Caco-2 (cell line): Measurements from ENCODE around the gene DCAF17. TPM values are rescaled to one million over a fixed set of nuclear protein-coding genes. Genes with fewer than 3 reads are reported as not detected.

Source experiments
- BruUV-seq: library from RNA; stranded (reverse); fragments of 400-500 nt; replicated peaks from 2 replicates; lab custom pipeline; 2021; lab: Mats Ljungman, UMichigan
- CTCF ChIA-PET: fragments of 300-600 bp; sonication (Branson Sonifier 250); formaldehyde crosslinking; loops from one replicate; lab custom pipeline; 2022; ENCODE audit warnings: antibody characterized with exemption; lab: Charles Lee
- POLR2A ChIA-PET: fragments of 300-600 bp; sonication (Branson Sonifier 250); formaldehyde crosslinking; loops from one replicate; lab custom pipeline; 2022; ENCODE audit warnings: antibody characterized with exemption; lab: Charles Lee
- DNase-seq, 2 experiments: peaks; one replicate each; pipeline versions ENCODE4 v3.0.0 to v3.0.0-alpha.2; 2020 to 2022
- H3K27me3 ChIP-seq: replicated peaks from 2 replicates; pipeline ENCODE4 v1.6.0; 2011; ENCODE audit warnings: low read length; ENCODE audit not compliant: control insufficient read depth, insufficient read depth
- H3K36me3 ChIP-seq: 2 replicates; pipeline ENCODE4 v1.5.1; 2011; ENCODE audit warnings: low read length; ENCODE audit not compliant: control insufficient read depth, insufficient read depth
- H3K4me1 ChIP-seq: fragments of 250-450 bp; sonication (Bioruptor Pico); 2 replicates; pipeline ENCODE4 v1.5.1; 2020; ENCODE audit warnings: mild to moderate bottlenecking
- H3K4me3 ChIP-seq: 2 replicates; pipeline ENCODE4 v1.5.1; 2011; ENCODE audit warnings: low read depth, mild to moderate bottlenecking, control low read depth, low read length
- H3K9me3 ChIP-seq: fragments of 250-450 bp; sonication (Bioruptor Pico); 2 replicates; pipeline ENCODE4 v1.5.1; 2020; ENCODE audit warnings: mild to moderate bottlenecking, moderate library complexity
- H3K27ac Mint-ChIP-seq: one replicate; pipeline ENCODE4 v1.8.0; 2022; ENCODE audit warnings: mixed read lengths; ENCODE audit not compliant: unreplicated experiment
- H3K27me3 Mint-ChIP-seq: one replicate; pipeline ENCODE4 v1.8.0; 2022; ENCODE audit warnings: mixed read lengths; ENCODE audit not compliant: insufficient read depth, unreplicated experiment
- H3K36me3 Mint-ChIP-seq: one replicate; pipeline ENCODE4 v1.8.0; 2022; ENCODE audit warnings: mild to moderate bottlenecking, mixed read lengths; ENCODE audit not compliant: insufficient read depth, unreplicated experiment
- H3K4me1 Mint-ChIP-seq: one replicate; pipeline ENCODE4 v1.8.0; 2022; ENCODE audit warnings: low read depth, mixed read lengths; ENCODE audit not compliant: unreplicated experiment
- H3K4me3 Mint-ChIP-seq: one replicate; pipeline ENCODE4 v1.8.0; 2022; ENCODE audit warnings: mild to moderate bottlenecking, moderate library complexity, mixed read lengths; ENCODE audit not compliant: unreplicated experiment
- H3K9me3 Mint-ChIP-seq: one replicate; pipeline ENCODE4 v1.8.0; 2022; ENCODE audit warnings: mixed read lengths; ENCODE audit not compliant: unreplicated experiment
- CTCF ChIP-seq, 2 experiments: fragments of 200-600 bp in 1 of 2; IDR thresholded peaks; 1 replicate in 1 of 2; 2 replicates in 1 of 2; pipeline versions ENCODE4 v1.5.1 to v1.8.0; 2011 to 2022; ENCODE audit warnings: antibody characterized with exemption in 1 of 2, control low read depth in 1 of 2, inconsistent platforms in 1 of 2, low read depth in 1 of 2, low read length in 1 of 2, mild to moderate bottlenecking in 1 of 2, moderate library complexity in 1 of 2; ENCODE audit not compliant: insufficient read depth in 1 of 2, severe bottlenecking in 1 of 2, unreplicated experiment in 1 of 2
- intact Hi-C: fragments of 100-400 bp; cut with micrococcal nuclease; formaldehyde crosslinking; loops from one replicate; pipeline ENCODE4 v1.10.0; 2022; ENCODE audit not compliant: unreplicated experiment
- total RNA-seq: library from RNA; stranded (reverse); gene quantifications from 2 replicates; pipeline ENCODE4 v1.2.3, GENCODE V29; 2022

The DCAF17 gene
- total RNA-seq, 1 experiment from 2014 or later: 22.7 TPM

- TF ChIP-seq CTCF (IDR thresholded peaks at IDR 0.05; ENCODE audit: insufficient read depth in 1 of 2, low read depth in 1 of 2, low read length in 1 of 2, severe bottlenecking in 1 of 2, unreplicated experiment in 1 of 2): no peak
- H3K4me3 Mint-ChIP-seq: no peak overlapping the region
- H3K27ac Mint-ChIP-seq: no peak overlapping the region
- no peaks in the 10 kb centered on the region for H3K36me3 ChIP-seq
- ChIA-PET POLR2A (no interaction called here), CTCF (no interaction called here)
- H3K9me3 Mint-ChIP-seq: no peaks in the 10 kb centered on the region
- no peaks in the 10 kb centered on the region; the same call in 1 of the 2 replicates for H3K4me1 ChIP-seq
- no peaks in the 10 kb centered on the region for H3K9me3 ChIP-seq
- H3K27me3 Mint-ChIP-seq: no peaks in the 10 kb centered on the region
- H3K4me1 Mint-ChIP-seq: peaks cover 9% of the 10 kb centered on the region
- BruUV-seq: no TSS peak
- intact Hi-C loops: no loop called here
- no peak overlapping the region for H3K4me3 ChIP-seq
- no peaks in the 10 kb centered on the region for H3K36me3 Mint-ChIP-seq
- H3K27me3 ChIP-seq: no peaks in the 10 kb centered on the region
- DNase-seq: no peak
These were observed 78.7 kb downstream of the DCAF17 start for GRCh38 chr2:171512683-171513195.

GRCh38 chr2:171513719-171514160 is 79.7 kb downstream of the DCAF17 start:
- H3K9me3 Mint-ChIP-seq: no peaks in the 10 kb centered on the region
- intact Hi-C loops: no loop called here
- ChIA-PET POLR2A (no interaction called here), CTCF (no interaction called here)
- H3K27me3 Mint-ChIP-seq: no peaks in the 10 kb centered on the region
- H3K27me3 ChIP-seq: no peaks in the 10 kb centered on the region
- no peaks in the 10 kb centered on the region; the same call in 1 of the 2 replicates for H3K4me1 ChIP-seq
- no peaks in the 10 kb centered on the region for H3K36me3 ChIP-seq
- no peak overlapping the region for H3K4me3 Mint-ChIP-seq
- H3K27ac Mint-ChIP-seq: peak overlapping the region; percentile 8
- no TSS peak for BruUV-seq
- H3K36me3 Mint-ChIP-seq: no peaks in the 10 kb centered on the region
- TF ChIP-seq CTCF (IDR thresholded peaks at IDR 0.05; ENCODE audit: insufficient read depth in 1 of 2, low read depth in 1 of 2, low read length in 1 of 2, severe bottlenecking in 1 of 2, unreplicated experiment in 1 of 2): no peak
- H3K4me1 Mint-ChIP-seq: peaks cover 9% of the 10 kb centered on the region
- H3K9me3 ChIP-seq: no peaks in the 10 kb centered on the region
- DNase-seq: peak; percentile 43 to 46
- H3K4me3 ChIP-seq: no peak overlapping the region

- no peaks in the 10 kb centered on the region for H3K36me3 ChIP-seq
- Mint-ChIP-seq H3K9me3 (no peaks in the 10 kb centered on the region), H3K36me3 (no peaks in the 10 kb centered on the region), H3K27ac (no peak overlapping the region), H3K4me3 (no peak overlapping the region), H3K4me1 (peaks cover 9% of the 10 kb centered on the region), H3K27me3 (peaks cover 5% of the 10 kb centered on the region)
- BruUV-seq: no TSS peak
- no peaks in the 10 kb centered on the region; the same call in 1 of the 2 replicates for H3K4me1 ChIP-seq
- no peaks in the 10 kb centered on the region for H3K9me3 ChIP-seq
- POLR2A ChIA-PET: no interaction called here
- CTCF ChIA-PET: no interaction called here
- TF ChIP-seq CTCF (IDR thresholded peaks at IDR 0.05; ENCODE audit: insufficient read depth in 1 of 2, low read depth in 1 of 2, low read length in 1 of 2, severe bottlenecking in 1 of 2, unreplicated experiment in 1 of 2): no peak
- H3K27me3 ChIP-seq: no peaks in the 10 kb centered on the region
- no peak overlapping the region for H3K4me3 ChIP-seq
- intact Hi-C loops: no loop called here
- no peak for DNase-seq
These were observed 81.0 kb downstream of the DCAF17 start for GRCh38 chr2:171514908-171515582.
